HG02884 (cell line): ENCODE data around the gene SPDYE1.
"Not testable (repeated sequence)": the region's sequence is repeated elsewhere in the genome, so short reads cannot be mapped to it uniquely, and the experiment has no call there.

Experiments
- ATAC-seq: cut with Tn5 transposase; IDR thresholded peaks from one replicate; pipeline ENCODE4 v1.9.1; 2021; ENCODE audit warnings: mild to moderate bottlenecking, moderate library complexity; ENCODE audit not compliant: unreplicated experiment

Gene SPDYE1, protein sequence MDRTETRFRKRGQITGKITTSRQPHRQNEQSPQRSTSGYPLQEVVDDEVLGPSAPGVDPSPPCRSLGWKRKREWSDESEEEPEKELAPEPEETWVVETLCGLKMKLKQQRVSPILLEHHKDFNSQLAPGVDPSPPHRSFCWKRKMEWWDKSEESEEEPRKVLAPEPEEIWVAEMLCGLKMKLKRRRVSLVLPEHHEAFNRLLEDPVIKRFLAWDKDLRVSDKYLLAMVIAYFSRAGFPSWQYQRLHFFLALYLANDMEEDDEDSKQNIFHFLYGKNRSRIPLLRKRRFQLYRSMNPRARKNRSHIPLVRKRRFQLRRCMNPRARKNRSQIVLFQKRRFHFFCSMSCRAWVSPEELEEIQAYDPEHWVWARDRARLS

DNA sequence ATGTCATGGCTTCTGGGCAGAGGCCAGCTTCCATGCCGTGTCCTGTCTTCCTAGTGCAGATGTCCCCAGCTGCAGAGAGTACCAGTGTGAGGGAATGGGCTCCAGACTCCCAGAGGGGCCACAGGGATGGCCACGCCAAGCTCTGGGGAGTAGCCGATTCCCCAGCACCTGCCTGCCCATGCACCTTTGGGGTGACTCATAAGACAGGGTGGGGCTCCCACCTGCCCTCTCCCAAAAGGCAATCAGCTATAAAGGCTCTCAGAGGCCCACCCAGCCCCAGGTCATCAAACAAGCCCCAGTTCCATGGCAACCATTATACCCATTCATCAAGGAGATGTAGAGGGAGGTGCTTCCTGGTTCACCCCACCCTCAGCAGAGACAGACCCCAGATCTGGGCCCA, at the start of gene SPDYE1:
TSS of gene SPDYE1 (plus strand) at position 366 of the 400 bp plus-strand sequence. CDS start 2,053 bp downstream, outside the sequence.
- ATAC-seq, result not testable (repeated sequence)

DNA sequence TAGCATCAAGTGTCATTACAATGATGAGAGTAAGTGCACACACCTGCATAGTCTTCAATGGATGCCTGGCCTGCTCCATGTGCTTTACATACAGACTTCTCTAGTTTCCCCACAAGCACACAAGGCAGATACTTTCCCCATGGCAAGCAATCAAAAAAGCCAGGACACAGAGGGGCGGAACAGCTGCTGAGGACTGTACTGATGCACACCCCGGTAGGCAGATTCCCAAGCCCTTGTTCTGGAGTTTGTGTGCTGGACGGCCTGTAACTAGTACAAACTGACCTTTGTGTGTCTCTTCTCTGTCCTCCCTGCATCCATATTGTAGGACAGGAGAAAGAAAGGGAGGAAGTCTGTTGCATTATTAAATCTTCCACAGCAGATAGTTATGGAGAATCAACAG, 45.7 kb upstream of the SPDYE1 start:
- ATAC-seq, result no peak

- no peak for ATAC-seq
Measured at GRCh38 chr7:43953071-43953470, 44.6 kb upstream of the SPDYE1 start.

DNA sequence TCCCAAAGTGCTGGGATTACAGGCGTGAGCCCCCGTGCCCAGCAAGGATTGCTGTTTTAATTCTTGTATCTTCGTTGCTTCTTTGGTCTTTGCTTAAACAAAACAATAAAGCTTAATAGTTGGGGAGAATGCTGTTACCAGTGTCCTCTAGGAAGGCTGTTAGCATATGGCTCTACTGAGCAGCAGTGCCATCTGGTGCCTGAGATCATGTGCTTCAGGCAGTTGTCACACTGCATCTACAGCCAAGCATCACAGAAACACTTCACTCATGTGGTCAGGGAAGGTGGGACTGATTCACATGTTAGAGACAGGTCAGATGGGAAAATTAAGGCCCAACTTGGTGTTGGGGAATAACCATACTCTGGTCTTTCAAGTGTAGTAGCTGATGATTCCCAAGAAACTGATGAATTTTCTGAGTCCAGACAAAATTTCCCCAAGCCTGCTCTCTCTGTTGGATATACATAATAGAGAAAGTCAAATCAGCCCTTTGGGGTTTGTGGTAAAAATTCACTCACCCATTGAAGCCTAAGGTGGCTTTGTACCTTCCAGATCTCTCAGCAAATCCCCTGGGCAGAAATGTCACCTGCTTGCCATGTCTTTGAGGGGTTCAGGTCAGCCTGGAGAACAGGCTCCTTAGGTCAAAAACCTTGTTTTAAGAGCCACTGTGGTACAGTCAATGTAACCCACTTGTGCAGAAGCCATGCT, 43.0 kb upstream of the SPDYE1 start:
- ATAC-seq, result no peak

DNA sequence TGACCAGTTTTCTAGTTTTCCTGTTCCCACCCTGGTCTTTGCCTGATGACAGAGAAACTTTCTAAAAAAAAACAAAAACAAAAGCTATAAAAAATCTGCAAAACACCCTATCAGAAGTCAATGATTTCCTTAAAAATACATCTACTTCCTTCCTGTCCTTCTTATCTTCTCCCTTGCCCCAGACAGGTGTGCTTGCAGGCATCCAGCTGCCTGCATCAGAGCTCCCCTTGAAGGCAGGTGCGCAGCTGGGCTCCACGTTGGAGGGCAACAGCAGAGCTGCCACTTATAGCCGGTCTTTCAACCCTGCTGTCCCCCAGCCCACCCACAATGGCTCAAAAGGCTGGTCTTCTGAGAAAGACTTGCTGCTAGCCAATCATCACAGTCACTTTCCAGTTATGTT, 41.7 kb upstream of the SPDYE1 start:
- ATAC-seq, result no peak

GRCh38 chr7:43960933-43961332, 36.8 kb upstream of the SPDYE1 start:
- ATAC-seq, result no peak

DNA sequence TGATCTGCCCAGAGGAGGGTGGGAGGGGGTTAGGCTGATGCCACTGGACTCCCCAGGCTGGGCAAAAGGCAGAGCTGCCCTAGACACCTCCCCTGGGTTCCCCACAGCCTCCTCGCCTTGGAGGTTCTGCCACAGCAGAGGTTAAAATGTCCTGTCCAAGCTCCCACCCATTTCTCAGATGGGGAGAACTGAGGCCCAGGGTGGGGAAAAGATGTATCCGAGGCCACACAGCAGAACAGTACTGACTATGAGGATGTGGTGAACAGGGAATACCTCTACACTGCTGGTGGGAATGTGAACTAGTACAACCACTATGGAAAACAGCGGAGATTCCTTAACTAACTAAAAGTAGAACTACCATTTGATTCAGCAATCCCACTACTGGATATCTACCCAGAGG, 31.3 kb upstream of the SPDYE1 start:
- ATAC-seq, result not testable (repeated sequence)

DNA sequence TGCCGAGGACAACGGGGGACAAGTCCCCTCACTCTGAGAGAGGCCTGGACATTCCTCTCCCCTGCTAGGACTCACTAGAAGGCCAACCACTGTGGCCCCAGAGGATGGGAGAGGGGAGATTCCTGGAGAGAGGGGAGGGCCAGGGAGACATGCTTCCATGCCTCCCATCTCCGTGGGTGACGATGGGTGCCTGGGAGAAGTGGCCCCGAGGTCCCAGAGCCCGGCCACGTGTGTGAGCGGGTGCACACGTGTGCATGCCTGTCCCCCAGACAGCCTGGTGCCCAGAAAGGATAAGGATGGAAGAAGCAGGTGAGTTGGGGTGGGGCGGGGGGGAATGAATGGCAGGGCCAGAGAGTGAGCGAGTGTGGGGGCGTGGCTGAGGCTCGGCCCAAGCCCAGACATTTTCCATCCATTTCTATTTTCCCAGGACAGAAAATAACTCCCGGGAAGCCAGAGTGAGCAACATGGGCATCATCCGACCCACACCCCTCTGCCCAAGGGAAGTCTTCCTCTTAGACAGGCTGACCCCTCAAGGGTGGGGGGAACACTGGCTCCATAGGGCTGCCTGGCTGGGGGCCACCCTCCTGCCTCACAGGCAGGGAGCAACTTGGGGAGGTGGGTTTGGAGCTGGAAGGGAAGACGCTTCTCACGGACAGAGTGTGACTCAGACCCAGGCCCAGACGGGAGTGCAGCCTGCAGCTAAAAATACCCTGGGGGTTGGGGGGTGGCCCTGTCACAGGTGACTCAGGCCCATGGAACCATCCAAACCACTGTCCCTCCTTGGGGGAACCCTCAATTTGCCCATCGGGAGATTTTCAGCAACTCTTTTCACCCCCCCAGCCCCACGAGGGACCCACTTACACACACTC, 29.3 kb upstream of the SPDYE1 start:
- ATAC-seq, result not testable (repeated sequence)

- ATAC-seq, result not testable (repeated sequence)
Measured at GRCh38 chr7:43969586-43969985, 28.1 kb upstream of the SPDYE1 start.

DNA sequence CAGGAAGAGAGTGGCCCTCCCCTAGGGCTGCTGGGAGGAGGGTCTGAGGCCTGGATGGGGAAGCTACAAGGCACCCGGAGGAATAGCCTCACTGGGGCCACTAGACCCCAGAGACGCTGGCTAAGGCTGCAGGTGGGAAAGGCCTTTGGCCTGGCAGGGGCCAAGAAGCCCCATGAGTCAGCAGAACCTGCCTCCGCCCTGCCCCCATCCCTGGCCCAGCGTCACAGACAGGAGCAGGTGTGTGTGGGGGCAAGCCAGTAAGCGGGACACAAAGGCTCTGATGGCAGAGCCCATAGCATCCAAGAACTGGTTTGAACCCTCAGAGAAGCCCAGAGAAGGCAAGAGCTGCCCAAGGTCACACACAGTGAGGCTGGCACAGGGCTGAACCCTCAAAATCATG, 27.0 kb upstream of the SPDYE1 start:
- not testable (repeated sequence) for ATAC-seq

GRCh38 chr7:43974033-43974573, 23.6 kb upstream of the SPDYE1 start:
- ATAC-seq, result not testable (repeated sequence)

- not testable (repeated sequence) for ATAC-seq
Measured at GRCh38 chr7:43974725-43975482, 22.8 kb upstream of the SPDYE1 start.

- no peak for ATAC-seq
Measured at GRCh38 chr7:43977525-43977924, 20.2 kb upstream of the SPDYE1 start.

- ATAC-seq, result not testable (repeated sequence)
Measured at GRCh38 chr7:43978102-43978501, 19.6 kb upstream of the SPDYE1 start.

- ATAC-seq, result not testable (repeated sequence)
Measured at GRCh38 chr7:43982848-43983247, 14.8 kb upstream of the SPDYE1 start.

DNA sequence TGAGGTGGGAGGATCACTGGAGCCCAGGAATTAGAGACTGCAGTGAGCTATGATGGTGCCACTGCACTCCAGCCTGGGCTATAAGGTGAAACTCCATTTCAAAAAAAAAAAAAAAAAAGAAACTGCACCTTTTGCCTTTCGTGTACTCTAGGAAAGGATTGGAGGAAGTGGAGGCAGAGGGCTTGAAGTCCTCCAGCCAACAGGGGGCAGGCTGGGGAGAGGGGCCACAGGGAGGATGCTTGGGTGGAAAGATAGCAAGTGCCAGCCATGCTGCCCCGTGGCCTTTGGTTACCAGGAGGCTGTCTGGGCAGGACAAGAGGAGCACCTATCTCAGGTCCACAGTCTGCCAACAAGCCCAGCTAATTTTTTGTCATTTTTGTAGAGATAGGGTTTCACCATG, 14.0 kb upstream of the SPDYE1 start:
- ATAC-seq, result not testable (repeated sequence)

GRCh38 chr7:43985904-43986864, 11.5 kb upstream of the SPDYE1 start:
- not testable (repeated sequence) for ATAC-seq

DNA sequence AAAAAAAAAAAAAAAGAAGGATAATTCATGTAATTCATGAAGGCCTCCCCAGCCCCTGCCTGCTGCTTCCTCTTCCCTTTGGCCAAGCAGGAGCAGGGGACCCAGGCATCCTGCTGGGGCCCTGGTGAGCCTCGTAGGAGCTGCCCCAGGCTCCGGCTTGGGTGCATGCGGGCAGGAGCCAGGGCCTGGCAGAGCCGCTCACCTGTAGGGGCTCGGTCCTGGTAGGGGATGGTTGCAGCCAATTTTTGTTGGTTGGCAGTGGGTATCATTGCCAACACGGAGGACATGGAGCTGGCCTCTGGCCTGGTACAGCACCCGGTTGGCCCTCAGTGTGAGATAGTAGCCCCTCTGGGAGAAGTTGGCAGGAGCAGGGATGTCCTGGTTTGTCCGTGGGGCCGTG, 10.2 kb upstream of the SPDYE1 start:
- not testable (repeated sequence) for ATAC-seq

DNA sequence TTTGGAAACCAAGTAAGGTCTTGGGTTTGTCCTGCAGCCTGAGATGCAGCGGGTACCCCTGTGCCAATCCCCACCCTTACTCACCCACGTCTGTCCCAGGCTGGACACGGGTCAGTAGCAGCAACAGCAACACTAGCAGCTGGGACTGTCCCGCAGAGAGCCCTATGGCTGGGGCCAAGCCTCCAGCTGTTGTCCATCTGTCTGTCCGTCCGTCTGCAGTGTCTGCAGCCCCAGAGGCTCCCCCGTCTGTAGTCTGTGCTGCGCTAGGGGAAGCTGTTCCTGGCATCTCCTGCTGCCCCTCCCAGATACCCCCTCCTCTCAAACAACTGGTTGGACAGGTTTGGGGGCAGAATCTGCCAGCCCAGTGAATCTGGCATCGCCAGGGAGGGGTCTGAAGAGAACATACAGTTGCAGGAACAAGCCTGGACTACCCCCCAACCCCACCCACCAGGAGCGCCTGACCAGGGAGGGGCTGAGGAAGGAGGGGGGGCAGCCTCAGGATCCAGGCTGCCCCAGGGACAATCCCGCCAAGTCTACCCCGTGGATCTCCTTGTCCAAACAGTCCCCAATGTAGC, 7.6 kb upstream of the SPDYE1 start:
- not testable (repeated sequence) for ATAC-seq
